Umbilical cord (tissue), 2 donors: ENCODE results near the gene TRIM9. TPM values are rescaled to one million over a fixed set of nuclear protein-coding genes. Genes with fewer than 3 reads are reported as not detected.

Experiments used
- DNase-seq: peaks from one replicate; pipeline ENCODE4 v3.0.0-alpha.2; 2015; ENCODE audit warnings: low spot score
- total RNA-seq: library from RNA; depleted of rRNA; stranded (reverse); fragments of >200 nt; gene quantifications from one replicate; pipeline ENCODE4 v1.2.3, GENCODE V29; 2014; ENCODE audit warnings: low replicate concordance; ENCODE audit not compliant: insufficient read depth

The TRIM9 gene
- total RNA-seq, 1 donor from 2014 or later: 30.8 TPM

DNA sequence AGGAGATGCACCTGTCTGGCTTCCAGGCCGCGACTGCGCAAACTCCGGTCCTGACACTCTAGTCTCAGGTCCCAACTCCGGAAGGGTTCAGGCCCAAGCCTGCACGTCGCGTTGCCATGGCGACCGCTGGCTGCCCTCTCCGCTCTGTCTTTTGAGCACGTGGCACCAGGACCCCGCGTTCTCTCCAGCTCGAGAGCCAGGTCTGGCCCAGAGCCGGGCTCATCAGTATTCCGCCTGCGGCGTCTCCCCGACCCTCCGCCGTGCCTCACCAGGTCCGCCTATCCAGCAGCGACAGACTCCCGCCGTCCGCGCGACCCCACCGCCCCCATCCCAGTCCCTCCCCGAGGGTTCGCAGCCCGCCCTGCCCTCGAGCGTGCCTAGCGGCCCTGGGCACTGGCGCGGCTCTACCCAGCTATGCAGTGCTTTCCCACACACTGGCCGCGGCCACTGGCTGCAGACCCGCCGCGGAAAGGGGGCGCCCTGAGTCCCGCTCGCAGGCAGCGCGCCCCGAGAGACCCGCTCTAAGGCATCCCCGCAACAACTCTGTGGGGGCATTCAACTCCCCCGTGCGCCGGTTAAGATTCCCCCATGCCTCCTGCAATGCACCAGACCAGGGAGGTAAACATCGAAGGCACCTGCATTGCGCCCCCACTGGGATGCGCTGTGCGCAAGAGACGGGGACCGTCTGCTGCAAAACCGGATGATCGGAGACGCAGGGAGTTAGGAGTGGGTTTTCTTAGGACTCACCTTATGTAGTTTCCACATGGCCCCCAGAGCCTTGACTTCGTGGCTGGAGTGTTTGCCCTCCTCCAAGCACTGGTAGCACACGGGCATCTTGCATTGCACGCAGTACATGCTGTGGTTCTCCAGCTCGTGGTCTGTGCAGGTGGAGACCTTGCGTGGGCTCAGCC is 1.3 kb downstream of the TRIM9 start:
- DNase-seq: no peak

DNA sequence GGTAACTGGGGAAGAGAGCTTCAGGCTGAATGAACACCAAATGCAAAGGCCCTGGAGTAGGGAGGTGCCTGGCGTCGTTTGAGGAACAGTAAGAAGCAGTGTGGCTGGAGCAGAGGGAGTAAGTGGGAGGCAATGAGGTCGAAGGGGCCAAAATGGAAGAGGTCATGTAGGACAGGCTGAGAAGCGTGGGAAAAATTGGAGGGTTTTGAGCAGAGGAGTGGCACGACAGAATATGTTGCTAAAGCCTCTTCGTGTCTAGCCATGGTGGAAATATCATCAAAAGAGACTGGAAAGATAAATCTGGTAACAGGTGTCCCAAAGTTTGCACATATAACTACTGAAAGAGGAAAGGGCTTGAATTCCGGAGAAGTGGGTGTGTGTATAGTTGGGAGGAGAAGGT is 1.9 kb downstream of the TRIM9 start:
- no peak for DNase-seq

DNA sequence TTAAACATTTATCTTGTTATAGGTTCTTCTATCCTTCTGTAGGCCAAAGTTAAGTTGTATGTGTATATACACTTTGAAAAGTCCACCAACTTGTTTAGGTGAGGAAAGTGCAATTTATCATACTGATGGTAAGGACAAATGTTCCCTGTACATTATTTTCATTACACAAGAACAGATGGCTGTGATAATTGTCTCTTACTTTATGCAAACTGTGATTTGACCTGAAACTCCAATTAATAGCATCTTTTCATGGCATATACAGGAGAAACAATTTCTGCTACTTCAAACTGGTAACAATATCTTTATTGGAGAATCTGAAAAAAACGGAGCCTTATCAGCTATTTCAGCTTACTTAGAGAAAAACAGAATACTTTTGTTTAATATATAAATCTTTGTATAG is 5.6 kb downstream of the TRIM9 start:
- DNase-seq: no peak

DNA sequence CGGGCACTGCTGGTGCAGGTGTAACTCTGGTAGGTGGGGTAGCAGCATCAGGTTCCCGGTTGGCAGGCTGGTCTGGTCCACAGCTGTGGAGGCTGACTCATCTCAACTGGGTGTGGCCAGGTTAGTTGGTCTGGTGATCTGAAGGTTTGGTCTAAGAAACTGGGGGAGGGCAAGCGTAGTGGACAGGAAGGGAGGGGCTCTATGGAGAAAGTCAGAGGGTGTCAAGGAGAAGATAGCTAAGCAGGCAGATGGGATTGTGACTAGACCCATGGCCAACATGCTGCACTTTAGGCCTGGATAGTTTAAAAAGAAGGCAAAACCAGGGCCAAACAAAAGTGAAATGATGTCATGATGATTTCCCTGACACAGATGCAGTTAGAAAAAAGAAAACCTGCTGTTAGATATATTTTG is 7.9 kb downstream of the TRIM9 start:
- no peak for DNase-seq

DNA sequence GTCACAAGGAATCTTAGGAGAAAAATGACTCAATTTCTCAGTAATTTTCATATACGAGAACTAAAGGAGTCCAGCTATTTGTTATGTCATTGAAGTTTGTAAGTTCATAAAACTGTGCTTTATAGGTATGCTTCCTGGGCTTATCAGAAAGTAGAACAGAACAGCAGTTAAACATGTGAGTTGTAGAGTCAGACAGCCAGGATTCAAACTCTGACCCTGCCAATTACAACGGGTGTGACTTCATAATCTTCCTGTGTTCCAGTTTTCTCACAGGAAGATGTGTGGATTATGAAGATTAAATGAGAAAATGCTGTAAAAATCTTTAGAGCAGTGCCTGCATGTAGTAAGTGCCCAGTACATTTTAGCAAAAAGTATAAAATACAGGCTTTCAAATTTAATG is 8.9 kb downstream of the TRIM9 start:
- DNase-seq: no peak

DNA sequence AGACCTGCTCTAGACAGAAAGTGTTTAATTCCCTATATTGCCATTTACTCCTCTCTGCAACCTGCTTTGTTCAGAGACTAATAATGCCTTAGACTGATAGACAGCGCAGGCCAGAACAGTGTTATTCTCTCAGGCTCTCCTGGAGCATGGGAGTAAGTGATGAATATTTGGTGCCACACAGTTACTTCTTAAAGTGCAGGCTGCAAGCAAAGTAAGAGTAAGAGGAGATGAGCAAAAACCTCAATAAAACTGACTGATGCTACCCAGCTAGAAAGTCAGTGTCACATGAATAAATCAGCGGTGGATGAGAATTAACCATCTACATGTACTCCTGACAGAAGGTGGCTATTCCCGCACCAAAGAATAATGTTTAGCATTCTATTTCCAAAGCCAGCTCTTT is 9.9 kb downstream of the TRIM9 start:
- no peak for DNase-seq

DNA sequence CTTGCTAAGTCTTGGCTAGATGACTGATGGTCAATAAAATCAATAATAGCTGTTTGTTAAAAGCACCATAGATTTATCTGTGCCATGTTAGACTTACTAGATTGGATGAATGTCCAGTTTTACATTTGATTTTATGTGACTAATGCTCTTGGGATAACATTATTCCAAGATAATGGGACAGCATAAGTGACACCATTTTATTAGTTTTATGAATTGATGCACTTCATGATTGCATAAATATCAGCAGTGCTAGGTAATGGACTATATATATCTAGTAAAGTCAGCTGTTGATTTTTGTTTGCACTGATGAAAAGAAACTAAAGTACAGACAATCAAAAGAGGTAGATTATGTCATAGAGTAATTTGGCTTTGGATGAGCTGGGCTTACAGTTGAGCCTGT is 10.4 kb downstream of the TRIM9 start:
- DNase-seq: no peak

DNA sequence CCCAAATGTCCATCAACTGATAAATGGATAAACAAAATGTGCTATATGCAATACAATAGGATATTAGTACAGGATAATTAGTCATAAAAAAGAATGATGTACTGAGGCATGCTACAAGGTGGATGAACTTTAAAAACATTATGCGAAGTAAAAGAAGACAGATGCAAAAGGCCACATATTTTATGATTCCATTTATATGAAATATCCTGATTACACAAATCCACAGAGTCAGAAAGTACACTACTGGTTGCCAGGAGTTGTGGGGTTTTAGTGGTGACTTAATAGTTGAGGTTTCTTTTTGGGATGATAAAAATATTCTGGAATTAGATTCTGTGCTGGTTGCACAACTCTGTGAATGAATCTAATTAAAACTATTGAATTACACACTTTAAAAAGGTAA is 12.6 kb downstream of the TRIM9 start:
- DNase-seq: no peak

DNA sequence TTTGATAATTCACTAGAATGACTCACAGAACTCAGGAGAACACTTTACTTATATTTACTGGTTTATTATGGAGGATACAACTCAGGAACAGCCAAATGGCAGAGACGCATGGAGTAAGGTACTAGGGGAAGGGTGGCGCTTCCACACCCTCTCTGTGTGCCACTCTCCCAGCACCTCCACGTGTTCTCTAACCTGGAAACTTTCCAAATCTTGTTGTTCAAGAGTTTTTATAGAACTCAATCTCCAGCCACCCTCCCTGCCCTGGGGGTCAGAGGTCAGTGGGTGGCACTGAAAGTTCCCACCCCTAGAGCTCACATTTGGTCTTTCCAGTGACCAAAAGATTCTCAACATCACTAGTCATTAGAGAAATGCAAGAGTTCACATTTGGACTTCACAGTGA is 13.2 kb downstream of the TRIM9 start:
- no peak for DNase-seq

DNA sequence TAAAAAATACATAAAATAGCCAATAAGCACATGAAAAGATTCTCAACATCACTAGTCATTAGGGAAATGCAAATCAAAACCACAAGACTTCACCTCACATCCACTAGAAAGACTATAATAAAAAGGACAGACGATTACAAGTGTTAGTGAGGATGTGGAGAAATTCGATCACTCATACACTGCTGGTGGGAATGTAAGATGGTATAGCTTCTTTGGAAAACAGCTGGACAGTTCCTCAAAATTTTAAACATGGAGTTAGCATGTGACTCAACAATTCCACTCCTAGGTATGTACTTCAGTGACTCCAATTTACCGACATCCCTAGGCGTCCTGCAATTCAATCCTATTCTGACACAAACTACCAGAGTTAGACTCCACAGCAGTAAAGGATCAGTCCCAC is 13.7 kb downstream of the TRIM9 start:
- no peak for DNase-seq

DNA sequence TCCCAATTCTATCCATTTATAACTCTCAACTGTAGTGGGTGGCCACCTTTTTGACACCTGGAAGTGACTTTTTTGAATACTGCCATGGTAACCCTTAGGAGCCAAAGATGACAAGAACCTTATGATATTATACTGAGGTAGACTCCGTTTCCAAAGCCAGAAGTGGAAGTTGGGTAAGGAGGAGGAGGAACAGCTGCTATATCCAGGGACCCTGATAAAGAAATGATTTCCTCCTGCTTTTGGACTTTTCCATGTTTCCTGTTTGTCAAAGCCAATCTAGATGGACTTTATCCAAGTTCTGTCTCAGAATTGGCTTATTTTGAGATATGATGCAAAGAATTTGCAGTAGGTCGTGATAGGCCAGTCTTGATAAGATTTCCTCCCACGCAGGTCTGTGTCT is 14.3 kb downstream of the TRIM9 start:
- DNase-seq: no peak

DNA sequence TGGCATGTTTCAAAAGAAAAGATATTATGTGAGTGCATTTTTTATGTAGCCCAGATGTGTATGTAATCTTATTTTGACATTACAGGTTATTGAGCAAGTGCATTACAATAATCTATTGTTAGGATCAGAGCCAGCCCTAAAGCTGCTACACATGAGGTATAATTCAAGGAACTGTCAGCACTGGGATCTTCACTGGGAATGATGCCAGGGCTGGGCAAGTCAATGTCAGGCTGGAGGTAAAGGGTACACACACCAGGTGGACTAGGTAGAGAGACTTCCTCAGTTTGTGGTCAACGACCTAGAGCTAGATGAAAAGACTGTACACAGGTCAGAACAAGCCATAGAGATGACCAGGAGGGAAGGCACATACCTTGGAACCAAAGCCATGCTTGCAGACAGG is 15.4 kb downstream of the TRIM9 start:
- DNase-seq: no peak

DNA sequence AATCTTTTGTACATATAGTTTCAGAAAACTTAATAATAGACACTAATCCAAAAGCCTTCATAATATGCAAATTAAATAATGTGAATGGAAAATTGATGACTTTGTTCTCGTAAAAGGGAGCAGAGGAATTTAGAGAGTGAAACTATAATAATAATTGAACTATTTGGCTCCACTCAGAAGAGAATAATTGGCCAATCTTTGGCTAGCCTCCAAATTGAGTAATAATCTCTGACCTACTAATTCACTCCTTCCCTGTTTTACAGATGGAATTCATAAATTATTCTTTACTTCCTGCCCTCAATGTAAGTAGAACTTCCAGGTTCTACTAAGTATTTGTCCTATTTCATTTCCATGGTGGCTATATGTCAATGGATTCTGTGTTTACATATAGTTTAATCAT is 15.8 kb downstream of the TRIM9 start:
- DNase-seq: no peak

DNA sequence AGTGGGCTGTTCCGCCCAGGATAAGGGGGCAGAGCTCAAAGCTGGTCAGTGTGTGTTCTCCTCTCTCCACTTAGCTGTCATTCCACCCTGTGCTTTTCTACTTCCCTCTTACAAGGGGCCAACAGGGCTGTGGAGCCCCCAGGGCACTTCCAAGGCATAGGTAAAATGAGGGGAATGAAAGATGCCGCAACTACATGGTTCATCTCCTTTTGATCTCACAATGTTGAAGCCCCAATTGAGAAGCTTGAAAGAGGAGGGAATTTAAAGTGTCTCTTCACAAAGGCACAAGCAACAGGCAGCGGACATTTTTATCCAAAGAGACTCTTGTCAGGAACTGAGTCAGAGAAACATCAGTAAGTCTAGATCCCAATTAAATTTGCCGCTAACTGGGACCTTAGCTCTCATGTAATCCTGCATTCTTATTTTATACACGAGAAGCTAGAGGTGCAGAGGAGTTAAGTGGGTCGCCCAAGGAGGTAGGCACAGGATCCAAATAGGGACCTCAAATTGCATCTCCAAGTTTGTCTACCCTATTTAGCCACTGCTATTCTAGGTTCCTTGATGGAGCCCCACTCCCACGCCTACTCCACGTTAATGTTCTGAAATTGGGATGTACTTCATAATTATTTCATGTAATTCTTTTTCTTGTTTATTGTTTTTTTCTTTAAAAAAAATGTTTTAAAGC is 20.1 kb downstream of the TRIM9 start:
- DNase-seq: no peak

DNA sequence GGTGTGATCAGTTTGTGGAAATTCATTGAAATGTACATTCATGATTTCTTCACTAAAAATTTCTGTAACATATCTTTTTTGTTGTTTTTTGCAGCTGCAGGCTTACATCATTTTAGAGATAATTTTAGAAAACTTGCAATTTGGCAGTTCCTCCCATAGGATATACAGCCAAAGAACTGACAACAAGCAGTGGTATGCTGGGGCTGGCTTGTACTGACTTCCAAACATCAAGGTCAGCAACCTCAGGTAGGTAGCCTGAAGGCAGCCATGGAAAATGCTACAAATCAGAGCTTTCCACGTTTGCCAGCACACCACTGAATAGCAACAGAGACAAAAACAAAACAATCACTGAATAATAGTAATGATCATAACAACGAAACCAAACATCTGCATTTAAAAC is 21.2 kb downstream of the TRIM9 start:
- peak; percentile 49 for DNase-seq

DNA sequence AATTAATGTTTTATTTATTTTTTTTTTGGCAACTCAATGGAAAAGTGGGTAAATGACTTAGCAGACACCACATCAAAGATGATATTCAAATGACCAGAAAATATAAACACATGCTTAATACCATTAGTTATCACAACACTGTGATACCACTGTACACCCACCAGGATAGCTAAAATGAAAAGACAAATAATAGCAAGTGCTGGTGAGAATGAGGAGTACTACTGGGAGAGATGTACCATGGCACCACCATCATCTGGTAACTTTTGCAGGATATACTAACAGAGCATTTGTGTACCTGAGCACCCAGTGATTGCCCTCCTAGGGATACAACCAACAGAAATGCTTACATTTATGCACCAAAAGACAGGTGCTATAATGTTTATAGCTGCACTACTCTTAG is 21.9 kb downstream of the TRIM9 start:
- no peak for DNase-seq

DNA sequence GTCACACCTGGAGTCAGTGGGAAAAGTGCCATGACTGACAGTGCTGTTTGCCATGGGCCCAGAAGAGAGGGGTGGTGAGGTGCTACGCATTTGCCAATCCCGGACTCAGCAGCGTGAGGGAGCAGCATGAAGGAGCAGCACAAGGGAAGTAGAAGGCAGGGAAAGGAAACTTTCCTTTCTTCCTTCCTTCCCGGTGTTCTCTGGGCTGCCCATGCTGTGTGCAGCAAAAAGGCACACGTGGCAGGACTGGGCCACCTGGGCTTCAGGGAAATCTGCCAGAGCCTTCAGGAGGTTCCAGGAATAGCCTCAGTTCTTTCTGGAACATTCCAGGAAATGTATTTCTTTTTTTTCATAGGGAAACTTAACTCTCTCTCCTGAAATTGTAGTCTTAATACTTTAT is 23.0 kb downstream of the TRIM9 start:
- no peak for DNase-seq

DNA sequence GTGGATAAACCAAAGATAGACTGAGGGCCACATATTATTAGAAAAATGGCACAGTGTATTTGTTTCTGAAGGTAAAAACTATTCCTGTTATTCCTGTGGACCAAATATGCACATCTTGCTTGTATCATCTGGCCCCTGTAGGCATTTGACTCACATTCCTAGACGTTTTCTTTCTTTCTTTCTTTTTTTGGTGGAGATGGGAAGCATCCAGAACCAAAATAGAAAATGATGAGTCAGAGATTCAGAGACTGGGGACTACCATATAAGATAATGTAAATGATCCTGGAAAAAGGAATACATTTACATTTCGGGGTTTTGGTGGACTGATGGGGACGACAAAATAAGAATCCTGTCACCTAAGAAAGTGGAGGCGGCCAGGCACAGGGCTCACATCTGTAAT is 24.2 kb downstream of the TRIM9 start:
- DNase-seq: no peak

DNA sequence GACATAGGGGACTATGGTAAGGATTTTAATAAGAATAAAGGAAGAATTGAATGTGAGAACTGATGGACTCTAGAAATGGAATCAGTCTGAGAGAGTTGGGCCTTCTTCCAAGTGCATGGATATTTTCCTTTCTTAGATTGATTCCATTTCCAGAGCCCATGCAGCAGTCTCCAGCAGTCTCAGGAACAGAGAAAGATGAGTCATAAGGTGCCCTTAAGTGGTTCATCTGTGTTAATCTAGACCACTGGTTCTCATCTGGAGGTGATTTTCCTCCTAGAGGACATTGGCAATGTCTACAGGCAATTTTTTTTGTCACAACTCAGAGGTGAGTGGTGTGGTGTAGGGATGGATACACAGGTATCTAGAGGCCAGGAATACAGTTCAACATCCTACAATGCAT is 25.9 kb downstream of the TRIM9 start:
- no peak for DNase-seq

DNA sequence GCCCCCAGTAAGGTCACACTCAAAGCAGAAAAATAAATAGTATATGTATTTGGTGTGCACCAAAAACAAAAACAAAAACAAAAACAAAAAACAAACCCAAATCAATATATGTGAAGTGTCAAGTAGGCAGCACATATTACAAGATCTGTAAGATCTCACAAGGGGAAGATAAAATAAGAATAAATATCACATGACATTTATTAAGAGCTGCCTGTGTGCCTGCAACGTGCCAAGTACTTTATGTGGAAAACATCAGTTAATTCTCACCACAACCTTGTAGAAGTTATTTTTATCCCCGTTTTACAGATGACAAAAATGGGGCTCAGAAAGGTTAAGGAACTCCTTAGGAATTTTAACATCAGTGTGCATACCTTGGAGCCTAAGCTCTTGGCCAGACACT is 26.6 kb downstream of the TRIM9 start:
- DNase-seq: no peak

DNA sequence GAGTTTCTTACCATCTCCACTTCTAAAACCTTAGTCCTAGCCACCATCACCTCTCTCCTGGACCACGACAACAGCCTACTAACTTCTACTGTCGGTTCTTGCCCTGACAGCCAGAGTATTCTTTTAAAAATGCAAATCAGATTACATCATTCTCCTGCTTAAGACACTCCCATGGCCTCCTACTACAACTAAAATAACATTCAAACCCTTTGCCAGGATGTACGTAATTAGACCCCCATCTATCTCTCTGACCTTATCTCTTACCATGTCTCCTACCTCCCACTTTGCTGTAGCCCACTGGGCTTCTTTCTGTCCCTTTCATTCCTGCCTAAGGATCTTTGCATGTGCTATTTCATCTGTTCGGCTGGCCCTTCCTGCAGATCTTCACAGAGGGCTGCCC is 27.6 kb downstream of the TRIM9 start:
- DNase-seq: no peak

DNA sequence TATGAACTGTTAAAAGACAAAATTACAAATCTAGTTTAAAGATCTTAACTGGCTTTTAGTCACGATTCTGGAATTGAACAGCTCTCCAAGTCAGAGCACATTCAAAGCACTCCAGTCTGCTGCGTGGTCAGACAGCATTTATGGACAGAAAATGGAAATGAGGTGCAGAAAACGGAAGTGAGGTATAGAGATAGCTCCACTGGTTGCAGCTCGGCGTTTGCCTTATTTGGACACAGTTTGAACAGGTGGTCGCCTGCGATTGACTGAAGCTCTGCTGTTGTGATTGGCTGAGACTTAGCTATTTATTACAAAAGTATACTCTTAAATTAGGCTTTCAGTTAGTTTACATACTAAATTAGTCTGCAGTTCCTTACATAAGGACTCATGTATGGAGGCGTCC is 28.3 kb downstream of the TRIM9 start:
- DNase-seq: no peak

DNA sequence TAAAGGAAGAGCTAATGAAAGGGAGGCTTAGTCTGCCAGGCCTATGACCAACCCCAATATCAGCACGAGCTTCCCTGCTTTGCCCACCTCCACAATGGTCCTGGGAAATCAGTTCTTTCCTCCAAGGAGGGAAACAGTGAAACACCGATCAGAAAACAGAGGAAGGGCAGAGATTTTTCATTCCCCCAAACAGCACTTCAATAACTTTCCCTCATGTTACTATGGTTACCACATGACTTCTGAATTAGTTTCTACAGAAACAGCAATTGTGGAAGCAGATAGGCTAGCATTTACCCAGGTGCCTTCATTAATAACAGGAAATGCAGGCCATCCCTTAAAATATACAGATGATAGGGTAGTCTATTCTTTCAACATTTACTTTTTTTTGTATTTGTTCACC is 35.9 kb downstream of the TRIM9 start:
- no peak for DNase-seq
